Measurements from ENCODE around the gene PCDHGA8. TPM values are rescaled to one million over a fixed set of nuclear protein-coding genes. Genes with fewer than 3 reads are reported as not detected.
A peak's percentile ranks its signal among the peaks of the same experiment; 100 is the strongest.
"Not testable (repeated sequence)": the region's sequence is repeated elsewhere in the genome, so short reads cannot be mapped to it uniquely, and the experiment has no call there.

PCDHGA8 gene
- total and polyA plus RNA-seq, 4 donors, result 0.02 to 0.75 (median 0.13) TPM

- 40% methylated on average over 43 of the region's 43 CpGs for WGBS
- Histone ChIP-seq H3K9ac (ENCODE audit: low read depth in 1 of 2, low read length in 2 of 2) (no peak overlapping the region), H3K9me3 (ENCODE audit: control insufficient read depth in 4 of 4, low read length in 3 of 4) (peaks cover 32 to 77% (median 42%) of the 10 kb centered on the region in 4 donors), H3K27ac (ENCODE audit: low read depth in 1 of 2, low read length in 2 of 2) (no peak overlapping the region), H3K4me1 (ENCODE audit: control insufficient read depth in 4 of 4, insufficient read depth in 4 of 4, low read length in 3 of 4) (peaks cover 0 to 4% (median 0%) of the 10 kb centered on the region in 4 donors), H3K27me3 (ENCODE audit: control insufficient read depth in 4 of 4, insufficient read depth in 4 of 4, low read length in 3 of 4) (peaks cover 0 to 10% (median 0%) of the 10 kb centered on the region in 4 donors), H3K36me3 (ENCODE audit: control insufficient read depth in 4 of 4, insufficient read depth in 3 of 4, low read depth in 1 of 4, low read length in 3 of 4) (no peaks in the 10 kb centered on the region), H3K4me3 (ENCODE audit: low read depth in 1 of 3, low read length in 3 of 3) (peak overlapping the region in 1 of 3 donors; percentile 3)
- TF ChIP-seq RAD21 (IDR thresholded peaks at IDR 0.05) (no peak), YY1 (IDR thresholded peaks at IDR 0.05) (no peak), RXRA (IDR thresholded peaks at IDR 0.05) (no peak)
- DNase-seq (ENCODE audit: low spot score), result no peak
These were observed 7.8 kb upstream of the PCDHGA8 start for GRCh38 chr5:141384471-141385267.

GRCh38 chr5:141387557-141388311 lies 4.7 kb upstream of the PCDHGA8 start, which contains the start of gene PCDHGB4:
TSS of gene PCDHGB4 (plus strand) at chr5:141387698. CDS start at chr5:141387885, 187 bp downstream.
- not testable (repeated sequence) for H3K27ac ChIP-seq (ENCODE audit: low read depth in 1 of 2, low read length in 2 of 2); DNase-seq (ENCODE audit: low spot score); H3K4me1 ChIP-seq (ENCODE audit: control insufficient read depth in 4 of 4, insufficient read depth in 4 of 4, low read length in 3 of 4); H3K27me3 ChIP-seq (ENCODE audit: control insufficient read depth in 4 of 4, insufficient read depth in 4 of 4, low read length in 3 of 4); H3K9ac ChIP-seq (ENCODE audit: low read depth in 1 of 2, low read length in 2 of 2); H3K36me3 ChIP-seq (ENCODE audit: control insufficient read depth in 4 of 4, insufficient read depth in 3 of 4, low read depth in 1 of 4, low read length in 3 of 4)
- TF ChIP-seq CTCF (IDR thresholded peaks at IDR 0.05; ENCODE audit: low read depth, low read length, missing input control) (peak; percentile 39), RAD21 (IDR thresholded peaks at IDR 0.05) (peak; percentile 47 to 62)
- H3K4me3 ChIP-seq (ENCODE audit: low read depth in 1 of 3, low read length in 3 of 3), result peak within 1 kb of the TSS; percentile 40 to 50 (median 48)
- peaks cover 37 to 88% (median 43%) of the 10 kb centered on the region in 4 donors for H3K9me3 ChIP-seq (ENCODE audit: control insufficient read depth in 4 of 4, low read length in 3 of 4)
- 16% methylated on average over 22 of the region's 40 CpGs for WGBS

- Histone ChIP-seq H3K4me1 (ENCODE audit: control insufficient read depth in 4 of 4, insufficient read depth in 4 of 4, low read length in 3 of 4) (peaks cover 0 to 4% (median 0%) of the 10 kb centered on the region in 4 donors), H3K27me3 (ENCODE audit: control insufficient read depth in 4 of 4, insufficient read depth in 4 of 4, low read length in 3 of 4) (peaks cover 0 to 4% (median 0%) of the 10 kb centered on the region in 4 donors), H3K36me3 (ENCODE audit: control insufficient read depth in 4 of 4, insufficient read depth in 3 of 4, low read depth in 1 of 4, low read length in 3 of 4) (peaks cover 0 to 6% (median 0%) of the 10 kb centered on the region in 4 donors), H3K4me3 (ENCODE audit: low read depth in 1 of 3, low read length in 3 of 3) (peak overlapping the region; percentile 1 to 50 (median 48)), H3K9me3 (ENCODE audit: control insufficient read depth in 4 of 4, low read length in 3 of 4) (peaks cover 39 to 87% (median 42%) of the 10 kb centered on the region in 4 donors), H3K27ac (ENCODE audit: low read depth in 1 of 2, low read length in 2 of 2) (no peak overlapping the region), H3K9ac (ENCODE audit: low read depth in 1 of 2, low read length in 2 of 2) (no peak overlapping the region)
- no peak for DNase-seq (ENCODE audit: low spot score)
- 42% methylated on average over 10 of the region's 10 CpGs for WGBS
- no peak for TF ChIP-seq REST (IDR thresholded peaks at IDR 0.05)
- TF ChIP-seq NR2F2 (IDR thresholded peaks at IDR 0.05), result no peak
- no peak for TF ChIP-seq ATF3 (IDR thresholded peaks at IDR 0.05)
- no peak for TF ChIP-seq RXRA (IDR thresholded peaks at IDR 0.05)
- no peak for TF ChIP-seq HNF4A (conservative IDR thresholded peaks at IDR 0.05)
- no peak for TF ChIP-seq GABPA (IDR thresholded peaks at IDR 0.05 in 1 of 2, conservative IDR thresholded peaks at IDR 0.05 in 1 of 2)
- TF ChIP-seq JUND (IDR thresholded peaks at IDR 0.05), result no peak
- no peak for TF ChIP-seq SP1 (IDR thresholded peaks at IDR 0.05)
- TF ChIP-seq CTCF (IDR thresholded peaks at IDR 0.05; ENCODE audit: low read depth, low read length, missing input control), result no peak
- no peak for TF ChIP-seq FOXA2 (IDR thresholded peaks at IDR 0.05)
- TF ChIP-seq TAF1 (conservative IDR thresholded peaks at IDR 0.05), result no peak
- TF ChIP-seq ZBTB33 (IDR thresholded peaks at IDR 0.05), result no peak
- TF ChIP-seq YY1 (IDR thresholded peaks at IDR 0.05), result no peak
These were observed 3.8 kb upstream of the PCDHGA8 start for GRCh38 chr5:141388661-141389060.

Measured in liver (tissue), 9 donors.